AG09319 (cell line): ENCODE measurements around the gene CTNNA3.

Experiments used
- DNase-seq: peaks from one replicate; pipeline ENCODE4 v3.0.0-alpha.2; 2010; ENCODE audit warnings: low read depth; ENCODE audit errors: extremely low read depth
- TF ChIP-seq, protein P1 (sequence below): IDR thresholded peaks from 2 replicates; pipeline ENCODE4 v1.5.1; 2011; ENCODE audit warnings: low read depth, mild to moderate bottlenecking, inconsistent platforms, low read length, moderate library complexity

The CTNNA3 gene

GRCh38 chr10:67629461-67629971 is 66.5 kb downstream of the CTNNA3 start:
- TF ChIP-seq, protein P1, sequence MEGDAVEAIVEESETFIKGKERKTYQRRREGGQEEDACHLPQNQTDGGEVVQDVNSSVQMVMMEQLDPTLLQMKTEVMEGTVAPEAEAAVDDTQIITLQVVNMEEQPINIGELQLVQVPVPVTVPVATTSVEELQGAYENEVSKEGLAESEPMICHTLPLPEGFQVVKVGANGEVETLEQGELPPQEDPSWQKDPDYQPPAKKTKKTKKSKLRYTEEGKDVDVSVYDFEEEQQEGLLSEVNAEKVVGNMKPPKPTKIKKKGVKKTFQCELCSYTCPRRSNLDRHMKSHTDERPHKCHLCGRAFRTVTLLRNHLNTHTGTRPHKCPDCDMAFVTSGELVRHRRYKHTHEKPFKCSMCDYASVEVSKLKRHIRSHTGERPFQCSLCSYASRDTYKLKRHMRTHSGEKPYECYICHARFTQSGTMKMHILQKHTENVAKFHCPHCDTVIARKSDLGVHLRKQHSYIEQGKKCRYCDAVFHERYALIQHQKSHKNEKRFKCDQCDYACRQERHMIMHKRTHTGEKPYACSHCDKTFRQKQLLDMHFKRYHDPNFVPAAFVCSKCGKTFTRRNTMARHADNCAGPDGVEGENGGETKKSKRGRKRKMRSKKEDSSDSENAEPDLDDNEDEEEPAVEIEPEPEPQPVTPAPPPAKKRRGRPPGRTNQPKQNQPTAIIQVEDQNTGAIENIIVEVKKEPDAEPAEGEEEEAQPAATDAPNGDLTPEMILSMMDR: no peak
- no peak for DNase-seq

GRCh38 chr10:67622984-67623383 is 73.0 kb downstream of the CTNNA3 start:
- DNase-seq: no peak
- TF ChIP-seq, protein P1: no peak

- DNase-seq: no peak
- TF ChIP-seq, protein P1: no peak
Observed at GRCh38 chr10:67622511-67622910, 73.5 kb downstream of the CTNNA3 start.

DNA sequence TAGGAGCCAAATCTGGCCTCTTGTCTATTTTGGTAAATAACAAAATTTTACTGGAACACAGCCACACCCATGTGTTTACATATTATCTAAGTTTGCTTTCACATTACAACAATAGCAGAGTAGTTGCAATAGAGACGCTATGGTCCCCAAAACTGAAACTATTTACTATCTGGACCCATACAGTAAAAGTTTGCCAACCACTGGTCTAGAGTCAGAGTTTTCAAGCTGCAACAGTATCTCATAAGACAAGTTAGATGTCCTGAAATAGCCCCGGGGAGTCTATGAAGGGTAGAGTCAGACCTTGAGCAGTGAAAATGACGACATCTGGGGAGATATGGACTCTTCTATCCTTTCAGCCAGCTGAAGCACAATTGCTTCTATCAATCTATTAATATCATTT is 74.2 kb downstream of the CTNNA3 start:
- DNase-seq: no peak
- TF ChIP-seq, protein P1: no peak

DNA sequence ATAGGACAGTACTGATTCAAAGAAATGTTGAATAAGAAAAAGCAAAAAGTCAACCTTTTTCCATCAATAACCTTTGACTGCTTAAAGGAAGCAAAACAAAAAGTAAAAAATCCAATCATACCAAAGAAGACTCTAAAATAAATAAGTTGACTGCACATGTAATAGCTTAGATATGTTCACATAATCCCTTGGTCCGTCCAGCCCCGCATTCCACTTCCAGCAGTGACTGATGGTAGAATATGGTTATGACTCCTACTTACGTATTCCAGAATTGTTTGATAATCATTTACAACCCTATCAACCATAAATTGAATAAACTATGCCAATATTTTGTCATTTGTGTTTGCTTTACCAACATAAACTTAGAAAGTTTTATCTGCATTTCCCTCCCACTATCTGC is 77.9 kb downstream of the CTNNA3 start:
- no peak for DNase-seq
- TF ChIP-seq, protein P1: no peak

GRCh38 chr10:67612577-67613537 is 83.1 kb downstream of the CTNNA3 start:
- DNase-seq: no peak

DNA sequence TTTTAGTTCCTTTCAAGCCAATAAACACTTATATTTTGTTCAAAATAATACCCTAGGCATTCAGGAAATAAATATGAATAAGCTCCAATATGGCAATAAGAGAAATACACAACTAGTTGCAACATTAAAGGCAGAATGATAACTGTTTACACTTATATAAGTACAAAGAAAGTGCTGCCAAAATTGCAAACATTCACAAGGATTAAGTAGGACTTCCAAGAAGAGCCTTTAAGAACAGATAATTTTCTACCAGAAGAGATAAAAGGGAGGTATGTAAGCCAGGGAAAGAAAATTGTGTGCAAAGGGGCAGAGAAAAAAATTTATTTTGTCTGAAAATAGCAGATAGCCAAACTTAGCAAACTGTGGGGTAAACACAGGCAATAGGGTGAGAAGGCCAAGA is 83.8 kb downstream of the CTNNA3 start:
- TF ChIP-seq, protein P1: no peak
- no peak for DNase-seq

More at GRCh38 chr10:67612577-67613537, 83.1 kb downstream of the CTNNA3 start:
- TF ChIP-seq, protein P1: no peak
